IPS-NIHi7 (cell line): ENCODE measurements around the gene ADAMTSL2.

Source experiments
- DNase-seq: peaks from one replicate; pipeline ENCODE4 v3.0.0; 2012; ENCODE audit warnings: mixed read lengths; ENCODE audit errors: extremely low spot score

Gene ADAMTSL2

DNA sequence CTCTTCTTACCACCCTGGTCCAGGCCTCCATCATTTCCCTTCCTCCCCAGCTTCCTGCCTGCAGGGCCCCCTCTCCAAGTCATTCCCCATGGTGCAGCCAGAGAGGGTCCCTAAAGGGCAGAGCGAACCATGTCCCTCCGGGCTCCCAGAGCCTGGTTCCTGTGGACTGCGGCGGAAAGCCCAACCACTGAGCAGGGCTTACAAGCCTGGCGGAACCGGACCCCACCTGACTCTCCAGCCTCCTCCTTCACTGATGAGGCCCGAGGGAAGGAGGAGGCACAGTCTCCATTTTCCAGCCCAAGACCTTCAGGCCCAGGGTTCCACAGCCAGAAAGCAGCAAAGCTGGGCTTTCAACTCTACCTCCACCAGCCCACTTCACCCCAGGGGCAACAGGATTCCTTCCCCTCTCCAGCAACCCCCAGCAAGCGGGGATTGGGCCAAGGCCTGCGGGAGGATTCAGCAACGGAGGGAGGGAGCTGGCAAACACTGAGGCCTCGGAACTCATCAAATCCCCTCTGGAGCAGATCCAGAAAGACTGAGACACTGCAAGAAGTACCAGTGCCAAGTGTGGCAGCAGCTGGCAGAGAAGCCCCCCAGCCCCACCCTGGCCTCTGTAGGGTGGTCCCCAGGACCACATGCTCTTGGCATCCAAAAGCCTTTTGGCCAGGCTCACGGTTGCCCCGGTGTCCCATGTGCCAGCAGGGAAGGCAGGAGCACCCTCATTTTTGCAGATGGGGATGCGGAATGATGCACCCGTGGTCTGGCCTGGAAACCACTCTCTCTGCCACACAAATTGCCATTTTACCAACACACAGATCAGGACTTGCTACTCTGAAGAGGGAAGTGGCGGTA lies 71.6 kb downstream of the ADAMTSL2 start:
- no peak for DNase-seq

DNA sequence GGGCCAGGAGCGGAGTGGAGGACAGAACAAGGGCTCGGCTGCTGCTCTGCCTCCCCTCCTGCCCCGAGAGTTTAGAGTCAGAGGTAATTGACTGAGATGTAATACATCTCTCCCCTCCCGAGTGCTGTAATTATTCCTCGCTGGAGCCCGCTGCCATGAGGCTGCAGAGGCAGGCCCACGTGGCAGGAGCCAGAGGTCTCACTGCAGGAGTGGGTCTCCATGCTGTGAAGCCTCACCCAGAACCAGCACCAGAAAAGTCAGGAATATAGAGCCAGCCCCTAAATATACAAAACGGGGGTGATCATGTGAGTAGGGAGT lies 72.2 kb downstream of the ADAMTSL2 start:
- no peak for DNase-seq

DNA sequence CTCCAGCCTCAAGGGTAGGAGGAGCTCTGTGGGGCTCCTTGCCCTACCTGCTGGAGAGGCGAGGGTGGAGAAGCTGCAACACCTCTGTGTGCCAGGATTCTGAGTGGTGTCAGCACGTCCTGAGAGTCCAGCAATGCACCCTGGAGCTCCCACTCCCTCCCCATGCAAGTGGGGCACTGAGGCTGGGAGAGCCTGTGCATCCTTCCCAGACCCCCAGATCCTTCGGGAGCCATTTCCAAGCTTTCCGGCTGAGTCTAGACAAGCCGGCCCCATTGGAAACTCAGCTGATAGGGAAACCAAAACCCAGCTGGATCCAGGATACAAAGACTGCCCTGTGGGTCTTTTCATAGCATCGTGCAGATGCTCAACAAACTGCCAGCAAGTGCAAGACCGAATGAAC lies 72.9 kb downstream of the ADAMTSL2 start:
- no peak for DNase-seq

DNA sequence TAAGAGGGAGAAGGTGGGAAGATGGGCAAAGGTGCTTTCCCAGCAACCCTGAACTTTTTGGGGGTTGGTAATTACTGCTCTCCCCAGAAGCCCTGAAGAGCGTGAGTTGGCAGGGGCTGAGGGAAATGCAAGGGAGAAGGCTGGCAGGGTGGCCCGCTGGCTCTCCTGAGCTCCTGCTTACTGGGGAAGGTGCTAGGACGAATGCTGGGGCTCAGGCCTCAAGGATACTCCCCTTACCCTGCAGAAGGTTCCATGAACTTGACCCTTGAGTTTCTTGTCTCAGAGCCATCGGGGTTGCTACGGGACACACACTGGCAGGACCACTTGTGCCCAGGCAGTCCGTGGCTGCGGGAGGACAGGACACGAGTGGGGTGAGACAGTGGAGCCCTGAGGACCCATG lies 73.5 kb downstream of the ADAMTSL2 start:
- no peak for DNase-seq

DNA sequence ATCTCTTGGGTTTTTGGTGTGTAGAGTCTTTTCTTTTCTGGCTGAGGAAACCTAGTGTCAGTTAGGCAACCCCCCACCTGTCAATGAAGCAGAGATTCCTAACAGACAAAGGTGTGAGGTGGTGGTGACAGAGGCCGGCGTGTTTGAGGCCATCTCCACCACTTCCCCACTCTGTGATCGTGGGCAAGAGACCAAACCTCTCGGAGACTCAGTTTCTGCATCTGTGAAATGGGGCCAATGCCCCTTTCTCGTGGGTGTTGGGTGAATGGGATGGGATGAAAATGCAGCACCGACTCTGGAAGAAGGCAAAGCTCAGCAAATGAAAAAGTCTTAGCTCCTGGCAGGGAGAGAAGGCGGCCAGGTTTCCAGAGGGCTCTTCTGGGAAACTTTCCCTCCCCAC lies 73.9 kb downstream of the ADAMTSL2 start:
- no peak for DNase-seq

DNA sequence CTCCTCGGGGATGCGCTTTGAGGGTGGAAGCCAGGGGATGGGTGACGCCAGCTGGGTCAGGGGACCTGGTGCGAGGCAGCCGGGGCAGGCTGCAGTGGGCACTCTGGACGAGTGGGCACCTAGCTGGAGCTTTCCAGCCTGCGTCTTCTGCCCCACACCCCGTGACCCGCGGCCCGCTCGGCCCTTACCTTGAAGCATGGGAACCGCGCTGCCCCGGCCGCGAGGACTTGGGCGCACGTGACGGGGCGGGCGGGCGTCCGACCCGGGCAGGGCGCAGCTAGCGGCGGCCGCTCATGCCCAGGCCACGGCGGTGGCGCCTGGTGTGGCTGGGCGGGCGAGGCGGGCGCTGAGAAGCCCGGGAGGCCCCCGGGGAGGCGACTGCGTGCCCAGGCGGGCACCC lies 74.4 kb downstream of the ADAMTSL2 start:
- no peak for DNase-seq

DNA sequence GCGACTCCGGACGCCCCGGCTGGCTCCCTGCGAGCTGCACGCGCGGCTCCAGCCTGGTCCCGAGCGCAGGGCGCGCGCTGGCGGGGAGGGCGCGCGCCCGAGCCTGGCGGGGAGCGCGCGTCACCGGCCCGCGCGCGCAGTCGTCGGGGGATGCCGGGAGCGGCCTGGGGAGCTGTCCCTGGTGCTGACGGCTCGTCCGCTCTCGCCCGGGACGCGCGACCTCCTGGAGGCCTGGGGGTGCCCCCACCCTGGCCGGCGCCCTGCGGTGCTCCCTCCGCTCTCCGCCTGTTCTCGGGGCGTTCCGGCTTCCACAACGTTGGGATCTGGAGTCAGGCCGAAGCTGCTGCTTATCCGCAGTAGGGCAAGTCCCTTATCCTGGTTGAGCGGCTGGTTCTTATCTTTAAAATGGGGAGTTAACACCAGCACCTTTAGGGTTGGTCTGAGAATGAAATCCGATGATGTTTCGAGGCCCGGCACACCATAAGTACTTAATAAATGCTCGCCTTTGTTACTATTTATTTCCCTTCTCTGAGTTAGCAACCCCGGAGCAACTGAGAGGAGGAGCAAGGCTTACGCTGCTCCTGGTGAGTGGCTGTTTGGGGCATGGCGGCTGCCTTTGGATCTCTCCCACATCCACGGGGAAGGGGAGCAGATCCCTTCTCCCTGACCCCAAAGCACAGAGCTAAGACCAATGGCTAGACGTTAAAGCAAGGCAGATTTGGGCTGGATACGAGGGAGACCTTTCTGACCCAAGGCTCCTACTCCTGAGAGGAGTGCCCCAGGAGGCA lies 75.0 kb downstream of the ADAMTSL2 start, which contains the start of gene FAM163B:
Gene FAM163B (minus strand): TSS at position 79 of the 788 bp plus-strand sequence. CDS start 29,166 bp downstream, outside the sequence.
- peak; percentile 95 for DNase-seq

DNA sequence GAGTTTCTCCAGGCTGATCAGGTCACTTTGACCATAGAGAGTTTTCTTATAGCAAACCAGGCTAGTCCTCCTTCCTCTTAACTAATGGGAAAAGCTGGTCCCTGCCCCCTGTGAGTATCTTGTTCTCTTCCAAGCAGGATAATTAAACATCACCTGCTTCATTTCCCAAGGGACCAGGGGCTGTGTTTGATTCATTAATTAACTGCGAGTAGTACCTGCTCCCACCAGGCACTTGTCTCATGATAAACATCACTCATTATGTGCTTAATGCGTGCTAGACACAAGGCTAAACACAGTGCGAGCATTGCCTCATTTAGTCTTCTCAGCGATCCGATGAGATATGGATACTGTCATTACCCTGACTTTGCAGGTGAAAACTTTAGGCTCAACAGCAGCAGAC lies 76.3 kb downstream of the ADAMTSL2 start:
- no peak for DNase-seq

DNA sequence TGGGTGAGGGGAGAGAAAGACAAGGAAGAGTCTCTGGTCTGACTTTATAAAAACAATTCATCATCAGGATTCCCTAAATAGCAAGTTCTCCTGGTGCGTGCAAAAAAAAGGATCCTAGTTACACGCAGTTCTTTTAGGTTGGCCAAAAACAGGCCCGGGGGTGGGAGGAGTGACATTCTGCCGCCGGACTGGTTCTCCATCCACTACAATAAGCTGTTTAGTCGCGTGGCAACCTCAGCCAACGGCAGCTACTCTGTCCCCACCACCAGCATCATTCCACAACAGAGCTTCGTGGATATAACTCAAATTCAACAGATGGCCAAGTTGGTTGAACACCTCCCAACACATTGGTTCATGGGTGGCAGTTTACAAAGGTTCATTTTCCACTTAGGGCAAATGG lies 77.5 kb downstream of the ADAMTSL2 start:
- DNase-seq: no peak

DNA sequence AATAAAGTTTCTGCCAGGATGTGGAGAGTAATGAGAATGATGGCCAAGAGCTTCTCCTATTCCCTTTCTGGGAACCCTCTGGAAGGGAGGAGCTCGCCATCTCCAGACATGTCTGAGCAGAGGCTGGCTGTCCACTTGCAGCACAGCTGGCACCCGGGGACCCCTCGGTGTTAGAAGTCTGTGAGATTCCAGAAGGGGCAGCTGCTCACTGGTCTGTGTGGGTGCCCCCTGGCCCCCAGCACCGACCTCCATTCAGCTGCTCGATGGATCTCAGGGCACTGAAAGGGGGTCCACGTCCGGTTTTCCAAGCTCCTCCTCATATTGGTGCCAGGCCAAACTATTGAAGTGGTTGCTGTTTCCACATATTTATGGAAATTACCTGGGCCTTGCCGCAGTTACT lies 78.3 kb downstream of the ADAMTSL2 start:
- DNase-seq: no peak

DNA sequence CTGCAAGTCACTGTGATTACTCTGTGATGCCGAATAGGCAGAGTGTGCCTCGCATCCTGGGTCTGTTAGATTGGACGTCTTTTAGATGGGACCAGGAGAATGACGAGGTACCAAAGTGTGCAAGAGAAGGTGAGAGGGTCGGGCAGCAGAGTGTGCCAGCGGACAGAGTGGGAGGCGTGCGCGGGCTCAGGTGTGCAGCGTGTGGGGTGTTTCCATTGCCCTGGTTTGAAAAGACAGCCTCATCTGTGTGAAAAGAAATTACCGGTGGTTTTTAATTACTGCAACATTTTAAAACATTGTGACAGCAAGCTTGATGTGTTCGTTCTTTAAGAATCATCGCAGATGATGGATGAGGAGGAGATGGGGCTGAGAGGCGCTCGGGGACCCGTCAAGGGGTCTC lies 78.9 kb downstream of the ADAMTSL2 start:
- DNase-seq: no peak

DNA sequence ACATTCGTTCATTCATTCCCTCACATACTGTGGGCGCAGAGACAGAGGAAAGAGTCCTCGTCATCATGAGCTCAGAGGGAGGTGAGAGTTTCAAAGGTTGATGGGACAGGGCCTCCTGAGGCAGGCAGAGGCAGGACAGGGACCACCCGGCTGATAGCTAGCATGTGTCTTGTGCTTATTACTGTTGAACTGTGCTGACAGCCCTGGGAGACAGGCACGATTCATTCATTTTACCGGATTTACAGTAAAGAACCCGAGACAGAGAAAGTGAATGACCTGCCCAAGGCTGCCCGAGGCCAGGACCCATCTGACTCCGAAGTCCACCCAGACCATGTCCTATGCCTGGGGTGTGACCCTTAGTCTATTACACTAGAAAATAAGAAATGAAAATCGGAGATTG lies 79.6 kb downstream of the ADAMTSL2 start:
- DNase-seq: no peak

DNA sequence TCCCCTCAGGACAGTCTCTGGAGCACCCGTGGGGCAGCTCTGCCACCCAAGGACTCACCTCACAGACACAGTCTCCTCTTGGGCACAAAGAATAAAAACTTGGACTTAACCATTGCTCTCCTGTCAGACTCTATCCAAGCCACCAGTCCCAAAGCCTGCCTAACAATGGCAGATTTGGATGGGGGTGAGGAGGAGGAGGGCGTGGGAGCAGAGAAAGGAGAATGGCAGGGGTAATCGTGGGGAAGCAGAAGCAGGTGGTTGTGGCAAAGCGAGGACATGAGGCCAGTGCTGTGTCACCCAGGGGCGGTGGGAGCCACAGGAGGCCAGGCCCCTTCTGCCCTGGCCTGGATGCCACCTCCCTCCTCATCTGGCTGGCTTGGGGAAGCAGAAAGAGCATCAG lies 80.2 kb downstream of the ADAMTSL2 start:
- no peak for DNase-seq

DNA sequence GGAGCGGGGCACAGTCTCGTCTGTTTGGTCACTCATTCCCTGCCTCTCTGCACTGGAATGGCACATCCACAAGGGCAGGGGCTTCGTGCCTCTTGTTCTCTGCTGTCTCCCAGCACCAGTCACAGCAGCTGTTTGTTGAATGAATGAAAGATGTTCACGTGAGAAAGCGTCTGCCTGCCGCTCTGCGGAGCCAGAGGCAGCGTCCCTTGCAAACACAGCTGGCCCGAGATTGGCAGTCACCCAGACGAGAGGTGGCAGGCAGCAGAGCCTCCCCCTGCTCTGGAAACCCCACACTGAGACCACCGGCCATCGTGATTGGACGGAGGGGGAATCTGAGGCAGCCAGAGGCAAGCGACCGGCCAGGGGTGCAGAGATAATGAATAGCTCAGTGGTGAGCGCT lies 80.7 kb downstream of the ADAMTSL2 start:
- no peak for DNase-seq

DNA sequence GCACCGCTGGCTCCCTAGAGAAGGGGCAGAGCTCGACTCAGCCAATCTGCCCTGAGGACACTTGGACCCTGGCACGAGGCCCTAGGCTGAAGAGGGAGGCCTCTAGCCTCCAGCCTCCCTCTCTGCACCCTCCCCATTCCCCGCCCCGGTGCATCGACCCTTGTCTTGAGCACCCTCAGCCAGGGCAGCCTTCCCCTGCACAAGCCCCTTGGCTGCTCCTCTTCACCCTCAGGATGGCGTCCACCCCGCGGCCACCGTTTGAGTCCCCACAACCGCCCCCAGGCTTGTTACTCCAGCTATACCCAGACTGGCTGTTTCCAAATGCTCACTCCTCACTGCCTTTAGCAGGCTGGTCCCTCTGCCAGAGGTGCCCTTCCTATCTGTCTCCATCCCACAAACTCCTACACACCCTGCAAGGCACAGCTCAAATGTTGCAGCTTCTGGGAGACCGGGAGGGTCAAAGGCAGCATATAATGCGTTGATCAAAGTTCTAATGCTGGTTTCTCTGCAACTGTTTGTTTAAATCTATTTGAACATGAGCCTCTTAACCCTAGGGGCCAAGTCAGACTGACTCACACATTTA lies 81.2 kb downstream of the ADAMTSL2 start:
- DNase-seq: no peak

DNA sequence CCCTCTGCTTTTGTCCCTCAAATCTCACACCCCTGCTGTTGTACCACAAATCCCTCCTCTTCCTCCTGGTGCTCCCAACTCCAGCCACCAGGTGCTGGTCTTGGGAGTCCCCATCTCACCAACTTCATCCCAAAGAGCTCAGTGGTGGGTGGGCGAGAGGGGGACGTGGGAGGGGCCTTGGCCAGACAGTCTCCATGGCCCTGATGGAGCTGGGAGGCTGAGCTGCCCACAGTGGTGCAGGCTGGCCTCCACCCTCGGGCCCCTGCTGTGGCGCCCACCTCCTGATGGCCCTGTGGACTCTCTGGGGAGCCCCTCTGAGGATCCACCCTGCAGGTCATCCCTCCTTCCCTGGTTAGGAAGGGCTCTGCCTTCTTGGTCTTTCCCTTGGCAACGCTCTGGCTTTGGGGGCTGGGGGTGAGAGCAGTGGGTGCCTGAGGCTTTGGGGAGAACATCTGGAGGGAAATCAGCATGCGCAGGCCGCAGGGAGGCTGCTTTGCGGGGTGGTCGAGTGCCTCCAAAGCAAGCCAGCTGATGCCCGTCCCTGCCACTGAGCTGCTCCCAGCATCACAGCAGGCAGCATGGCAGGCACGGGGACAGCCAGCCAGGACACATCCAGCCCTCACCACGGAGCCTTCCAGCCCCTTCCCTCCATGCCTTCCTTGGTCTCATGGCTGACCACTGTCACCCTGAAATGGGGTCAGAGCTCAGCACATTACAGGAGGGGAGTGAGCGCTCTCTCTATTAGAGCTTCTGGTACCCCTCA lies 82.3 kb downstream of the ADAMTSL2 start:
- DNase-seq: no peak

DNA sequence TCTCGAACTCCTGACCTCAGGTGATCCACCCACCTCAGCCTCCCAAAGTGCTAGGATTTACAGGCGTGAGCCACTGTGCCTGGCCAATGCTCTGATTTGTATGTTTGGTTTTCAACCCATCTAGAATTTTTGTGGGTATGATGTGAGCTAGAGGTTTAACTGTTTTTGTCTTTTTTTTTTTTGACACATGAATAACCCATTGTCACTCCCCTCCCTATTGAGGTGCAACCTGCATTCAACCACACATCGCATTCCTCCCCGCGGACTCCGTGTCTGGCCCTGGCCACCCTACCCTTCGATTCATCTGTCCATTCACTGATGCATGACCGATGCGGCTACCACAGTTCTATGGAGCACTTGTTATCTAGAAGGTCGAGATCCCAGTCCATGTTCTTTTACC lies 84.2 kb downstream of the ADAMTSL2 start:
- DNase-seq: no peak

DNA sequence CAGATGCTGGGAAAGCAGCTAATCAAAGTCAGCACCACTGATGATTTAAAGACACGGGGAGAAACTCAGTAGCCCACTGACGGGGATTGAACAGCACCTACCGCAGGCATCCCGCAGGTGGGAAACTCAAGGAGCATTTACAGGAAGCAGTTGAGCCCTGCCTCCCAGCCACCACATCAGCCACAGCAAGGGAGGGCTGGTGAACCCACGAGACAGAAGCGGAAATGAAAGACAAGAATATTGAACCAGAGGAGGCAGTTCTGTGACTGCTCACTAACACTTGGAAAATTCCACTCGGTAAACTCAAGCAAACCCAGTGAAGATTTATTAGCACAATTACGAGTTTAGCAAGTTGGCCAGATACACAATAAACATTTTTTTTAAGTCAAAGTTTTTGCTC lies 85.3 kb downstream of the ADAMTSL2 start:
- DNase-seq: no peak

DNA sequence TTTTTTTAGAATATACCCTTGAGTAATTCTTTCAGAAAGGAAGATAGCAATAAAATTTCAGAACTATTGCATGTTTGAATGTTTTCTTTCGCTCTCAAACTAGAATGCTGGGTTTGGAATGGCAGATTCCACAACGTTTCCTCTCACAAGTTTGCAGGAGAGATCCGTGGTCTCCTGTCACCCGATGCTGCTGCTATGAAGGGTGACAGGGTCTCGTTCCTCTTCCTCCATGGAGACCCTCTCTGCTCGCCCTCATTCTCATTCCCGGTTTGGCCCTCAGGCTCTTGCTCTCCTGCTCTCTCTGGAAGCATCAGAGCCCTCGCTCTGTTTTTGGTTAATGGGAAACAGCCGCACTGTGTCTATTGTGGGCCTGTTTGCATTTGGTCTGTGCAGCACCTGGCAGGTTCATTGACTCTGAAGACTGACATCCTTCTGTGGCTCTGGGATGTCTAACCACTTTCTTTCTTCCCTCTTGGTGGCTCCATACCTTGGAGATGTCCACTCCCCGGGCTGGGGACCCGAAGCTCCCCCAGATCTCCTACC lies 87.3 kb downstream of the ADAMTSL2 start:
- no peak for DNase-seq

DNA sequence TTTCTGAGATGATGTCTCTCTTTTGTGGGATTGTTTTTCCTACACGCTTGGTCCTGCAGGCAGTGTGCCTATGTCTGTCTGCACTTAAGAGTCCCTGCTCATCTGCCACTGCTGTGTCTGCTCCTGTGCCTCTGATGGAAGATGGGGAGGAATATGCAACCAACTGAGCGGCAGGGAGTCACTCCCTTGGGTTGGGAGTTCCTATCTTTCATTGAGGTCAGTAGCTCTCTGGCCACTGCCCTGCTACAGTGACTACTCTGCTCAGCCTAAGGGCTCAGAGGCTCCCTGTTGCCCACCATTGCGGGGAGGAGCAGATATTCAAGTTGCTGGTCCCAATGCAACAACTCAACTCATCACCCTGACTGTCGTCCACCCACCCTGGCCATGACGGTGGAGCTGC lies 88.1 kb downstream of the ADAMTSL2 start:
- DNase-seq: no peak
